Transverse colon (tissue), 4 donors: ENCODE measurements around the gene KIF21A. TPM values are rescaled to one million over a fixed set of nuclear protein-coding genes. Genes with fewer than 3 reads are reported as not detected.

ENCODE experiments used
- DNase-seq: peaks from one replicate; pipeline ENCODE4 v3.0.0-alpha.2; 2019
- H3K27ac ChIP-seq, 4 donors: fragments of 200-600 bp; sonication (generic); 2 replicates each; pipeline ENCODE4 v1.5.1; 2016 to 2018; ENCODE audit warnings: inconsistent platforms in 4 of 4
- H3K27me3 ChIP-seq: fragments of 200-600 bp; sonication (generic); 2 replicates; pipeline ENCODE4 v1.5.1; 2017; ENCODE audit warnings: inconsistent platforms
- H3K36me3 ChIP-seq, 4 donors: fragments of 200-600 bp; sonication (generic); 2 replicates each; pipeline ENCODE4 v1.5.1; 2017 to 2019; ENCODE audit warnings: inconsistent platforms in 4 of 4
- H3K4me1 ChIP-seq, 4 donors: fragments of 200-600 bp; sonication (generic); 2 replicates each; pipeline ENCODE4 v1.5.1; 2017 to 2020; ENCODE audit warnings: inconsistent platforms in 4 of 4
- H3K4me3 ChIP-seq, 4 donors: fragments of 200-600 bp; sonication (generic); 1 replicate in 1 of 4; 2 replicates in 3 of 4; pipeline versions ENCODE4 v1.5.1 to v1.6.1; 2017 to 2019; ENCODE audit warnings: inconsistent platforms in 4 of 4
- H3K9me3 ChIP-seq, 2 donors: fragments of 200-600 bp; sonication (generic); 2 replicates each; pipeline ENCODE4 v1.5.1; 2017 to 2019; ENCODE audit warnings: inconsistent platforms in 2 of 2
- CTCF ChIP-seq, 5 experiments: fragments of 200-600 bp in 3 of 5; fragments of 450-650 bp in 2 of 5; sonication (generic) in 3 of 5; IDR thresholded peaks; 1 replicate in 2 of 5; 2 replicates in 3 of 5; pipeline ENCODE4 v1.5.1; 2016 to 2017; ENCODE audit warnings: antibody characterized with exemption in 5 of 5, inconsistent platforms in 3 of 5, mild to moderate bottlenecking in 2 of 5, moderate library complexity in 1 of 5
- EP300 ChIP-seq: sonication (generic); formaldehyde crosslinking; IDR thresholded peaks from one replicate; pipeline ENCODE4 v1.6.1; 2017; ENCODE audit warnings: antibody characterized with exemption, low read depth
- POLR2A ChIP-seq: fragments of 450-650 bp; IDR thresholded peaks from one replicate; pipeline ENCODE4 v1.6.1; 2016; ENCODE audit warnings: antibody characterized with exemption, mild to moderate bottlenecking, moderate library complexity
- POLR2AphosphoS5 ChIP-seq, 3 donors: sonication (generic); formaldehyde crosslinking; IDR thresholded peaks; one replicate each; pipeline ENCODE4 v1.6.1; 2016; ENCODE audit warnings: antibody characterized with exemption in 3 of 3
- whole genome bisulfite sequencing, 2 donors: methylation state at CpG; one replicate each; pipeline ENCODE4 v1.1.5; 2018; ENCODE audit warnings: low coverage in 1 of 2; 5-methylcytosine and 5-hydroxymethylcytosine counted together
- in situ Hi-C, 4 donors: fragments of 200-750 bp; cut with MboI; loops; one replicate each; pipeline versions ENCODE4 v1.15.0 to v1.15.1; 2017; ENCODE audit warnings: low sequenced_read_pairs in 3 of 4, low pct_ligation_motif_present in 1 of 4, low pct_unique_long_range_greater_than_20kb in 1 of 4
- intact Hi-C: fragments of 100-400 bp; cut with DNase I; formaldehyde crosslinking; loops from one replicate; pipeline ENCODE4 v1.15.1; 2023; ENCODE audit warnings: low total_unique reads
- total RNA-seq, 4 donors: library from RNA; depleted of rRNA; stranded (reverse); fragments of >200 nt; gene quantifications; one replicate each; pipeline ENCODE4 v1.1.0, GENCODE V29; 2016

KIF21A gene
- total RNA-seq, 4 donors from 2014 or later, result 23.6 to 40.6 (median 31.9) TPM

- no peak for TF ChIP-seq EP300
- TF ChIP-seq POLR2A, result no peak
- TF ChIP-seq CTCF (IDR thresholded peaks at IDR 0.05), result no peak
- no peak for TF ChIP-seq POLR2AphosphoS5 (IDR thresholded peaks at IDR 0.05)
- Histone ChIP-seq H3K27ac (peak overlapping the region; percentile 89 to 96 (median 92)), H3K4me3 (peak overlapping the region in 3 of 4 donors; percentile 82 to 93 (median 83)), H3K9me3 (no peaks in the 10 kb centered on the region), H3K36me3 (no peaks in the 10 kb centered on the region), H3K27me3 (no peaks in the 10 kb centered on the region), H3K4me1 (peaks cover 0 to 14% (median 12%) of the 10 kb centered on the region in 4 donors)
- DNase-seq, result no peak
- intact Hi-C loops, result no loop called here
- in situ Hi-C loops, result no loop called here
Measured at GRCh38 chr12:39443929-39444209, 949 bp upstream of the KIF21A start.

- whole genome bisulfite sequencing, 2 donors, result 0% methylated on average over 20 of the region's 34 CpGs; no CpG with 5 or more reads in 1 of the 2 donors
- peak overlapping the region; percentile 89 to 96 (median 92) for H3K27ac ChIP-seq
- H3K4me3 ChIP-seq, result peak overlapping the region; percentile 59 to 93 (median 82)
- DNase-seq, result no peak
- no peaks in the 10 kb centered on the region for H3K9me3 ChIP-seq
- intact Hi-C loops (no loop called here), in situ Hi-C loops (no loop called here)
- H3K36me3 ChIP-seq, result no peaks in the 10 kb centered on the region
- H3K27me3 ChIP-seq, result no peaks in the 10 kb centered on the region
- TF ChIP-seq POLR2A, result no peak
- TF ChIP-seq POLR2AphosphoS5 (IDR thresholded peaks at IDR 0.05), result no peak
- TF ChIP-seq EP300, result no peak
- TF ChIP-seq CTCF (IDR thresholded peaks at IDR 0.05), result no peak
- H3K4me1 ChIP-seq, result peaks cover 0 to 14% (median 12%) of the 10 kb centered on the region in 4 donors
Measured at GRCh38 chr12:39442831-39443080, 164 bp downstream of the KIF21A start.

- Histone ChIP-seq H3K4me3 (peak overlapping the region; percentile 59 to 93 (median 82)), H3K9me3 (no peaks in the 10 kb centered on the region), H3K36me3 (no peaks in the 10 kb centered on the region), H3K27me3 (no peaks in the 10 kb centered on the region), H3K4me1 (peaks cover 0 to 14% (median 12%) of the 10 kb centered on the region in 4 donors), H3K27ac (peak overlapping the region; percentile 89 to 96 (median 92))
- DNase-seq, result no peak
- in situ Hi-C loops (no loop called here), intact Hi-C loops (no loop called here)
- TF ChIP-seq EP300 (no peak), CTCF (IDR thresholded peaks at IDR 0.05) (no peak), POLR2A (no peak), POLR2AphosphoS5 (IDR thresholded peaks at IDR 0.05) (no peak)
- 3 to 8% methylated on average over 8 to 49 of the region's 49 CpGs for WGBS, 2 donors
Measured at GRCh38 chr12:39441963-39442830, 723 bp downstream of the KIF21A start.

- peaks cover 0 to 14% (median 12%) of the 10 kb centered on the region in 4 donors for H3K4me1 ChIP-seq
- DNase-seq, result no peak
- no peaks in the 10 kb centered on the region for H3K36me3 ChIP-seq
- TF ChIP-seq POLR2A, result no peak
- TF ChIP-seq POLR2AphosphoS5 (IDR thresholded peaks at IDR 0.05), result no peak
- TF ChIP-seq CTCF (IDR thresholded peaks at IDR 0.05), result no peak
- TF ChIP-seq EP300, result no peak
- WGBS, 2 donors, result 54 to 62% methylated on average over 5 of the region's 5 CpGs
- no peaks in the 10 kb centered on the region for H3K9me3 ChIP-seq
- H3K27me3 ChIP-seq, result no peaks in the 10 kb centered on the region
- peak overlapping the region; percentile 89 to 96 (median 92) for H3K27ac ChIP-seq
- in situ Hi-C loops, result no loop called here
- intact Hi-C loops, result no loop called here
- peak overlapping the region in 3 of 4 donors; percentile 82 to 93 (median 83) for H3K4me3 ChIP-seq
Measured at GRCh38 chr12:39441189-39441962, 1.5 kb downstream of the KIF21A start.
